ENCODE results near the gene PCBP1. TPM values are rescaled to one million over a fixed set of nuclear protein-coding genes. Genes with fewer than 3 reads are reported as not detected.
"Not testable (repeated sequence)": the region's sequence is repeated elsewhere in the genome, so short reads cannot be mapped to it uniquely, and the experiment has no call there.

Gene PCBP1
- total RNA-seq, 1 donor from 2014 or later, result 426 TPM

GRCh38 chr2:70110397-70110796 lies 23.1 kb downstream of the PCBP1 start:
- H3K36me3 Mint-ChIP-seq (ENCODE audit: low read depth); H3K4me3 Mint-ChIP-seq; H3K9me3 Mint-ChIP-seq; H3K27me3 Mint-ChIP-seq (ENCODE audit: insufficient read depth); intact Hi-C loops (cut with micrococcal nuclease); DNase-seq (ENCODE audit: low spot score): not testable (repeated sequence)
- H3K27ac Mint-ChIP-seq, result peak overlapping the region; percentile 40
- H3K4me1 Mint-ChIP-seq (ENCODE audit: low read depth), result peaks cover 48% of the 10 kb centered on the region

- DNase-seq (ENCODE audit: low spot score), result no peak
- Mint-ChIP-seq H3K4me3 (no peak overlapping the region), H3K27ac (no peak overlapping the region), H3K27me3 (ENCODE audit: insufficient read depth) (no peaks in the 10 kb centered on the region), H3K4me1 (ENCODE audit: low read depth) (peaks cover 54% of the 10 kb centered on the region), H3K9me3 (no peaks in the 10 kb centered on the region), H3K36me3 (ENCODE audit: low read depth) (no peaks in the 10 kb centered on the region)
- intact Hi-C loops (cut with micrococcal nuclease), result no loop called here
These were observed 24.7 kb downstream of the PCBP1 start for GRCh38 chr2:70111752-70112591.

- Mint-ChIP-seq H3K9me3 (no peaks in the 10 kb centered on the region), H3K27ac (no peak overlapping the region), H3K36me3 (ENCODE audit: low read depth) (no peaks in the 10 kb centered on the region), H3K4me1 (ENCODE audit: low read depth) (peaks cover 41% of the 10 kb centered on the region), H3K4me3 (no peak overlapping the region), H3K27me3 (ENCODE audit: insufficient read depth) (no peaks in the 10 kb centered on the region)
- DNase-seq (ENCODE audit: low spot score), result no peak
- intact Hi-C loops (cut with micrococcal nuclease), result no loop called here
These were observed 26.2 kb downstream of the PCBP1 start for GRCh38 chr2:70113359-70114070.

GRCh38 chr2:70115646-70116442 lies 28.6 kb downstream of the PCBP1 start:
- H3K27ac Mint-ChIP-seq, result no peak overlapping the region
- H3K27me3 Mint-ChIP-seq (ENCODE audit: insufficient read depth), result no peaks in the 10 kb centered on the region
- no peak for DNase-seq (ENCODE audit: low spot score)
- no peaks in the 10 kb centered on the region for H3K9me3 Mint-ChIP-seq
- H3K36me3 Mint-ChIP-seq (ENCODE audit: low read depth), result peaks cover 4% of the 10 kb centered on the region
- no peak overlapping the region for H3K4me3 Mint-ChIP-seq
- peaks cover 36% of the 10 kb centered on the region for H3K4me1 Mint-ChIP-seq (ENCODE audit: low read depth)
- intact Hi-C loops (cut with micrococcal nuclease), result no loop called here

- no peaks in the 10 kb centered on the region for H3K9me3 Mint-ChIP-seq
- H3K4me3 Mint-ChIP-seq, result no peak overlapping the region
- peaks cover 4% of the 10 kb centered on the region for H3K36me3 Mint-ChIP-seq (ENCODE audit: low read depth)
- intact Hi-C loops (cut with micrococcal nuclease), result no loop called here
- no peak overlapping the region for H3K27ac Mint-ChIP-seq
- no peaks in the 10 kb centered on the region for H3K27me3 Mint-ChIP-seq (ENCODE audit: insufficient read depth)
- peaks cover 37% of the 10 kb centered on the region for H3K4me1 Mint-ChIP-seq (ENCODE audit: low read depth)
- DNase-seq (ENCODE audit: low spot score), result no peak
These were observed 29.8 kb downstream of the PCBP1 start for GRCh38 chr2:70116936-70117552.

GRCh38 chr2:70118798-70119454 lies 31.6 kb downstream of the PCBP1 start:
- Mint-ChIP-seq H3K36me3 (ENCODE audit: low read depth) (peaks cover 4% of the 10 kb centered on the region), H3K27ac (peak overlapping the region; percentile 15), H3K4me1 (ENCODE audit: low read depth) (peaks cover 52% of the 10 kb centered on the region), H3K27me3 (ENCODE audit: insufficient read depth) (no peaks in the 10 kb centered on the region), H3K9me3 (no peaks in the 10 kb centered on the region), H3K4me3 (no peak overlapping the region)
- DNase-seq (ENCODE audit: low spot score), result no peak
- intact Hi-C loops (cut with micrococcal nuclease), result no loop called here

- DNase-seq (ENCODE audit: low spot score), result no peak
- H3K4me3 Mint-ChIP-seq, result no peak overlapping the region
- H3K9me3 Mint-ChIP-seq, result no peaks in the 10 kb centered on the region
- no peaks in the 10 kb centered on the region for H3K27me3 Mint-ChIP-seq (ENCODE audit: insufficient read depth)
- H3K27ac Mint-ChIP-seq, result no peak overlapping the region
- H3K4me1 Mint-ChIP-seq (ENCODE audit: low read depth), result peaks cover 71% of the 10 kb centered on the region
- intact Hi-C loops (cut with micrococcal nuclease), result loop anchor here (10.0 kb wide), 1 partner anchor 477 kb away; the partner anchor contains the start of gene AAK1
- H3K36me3 Mint-ChIP-seq (ENCODE audit: low read depth), result peaks cover 4% of the 10 kb centered on the region
These were observed 34.5 kb downstream of the PCBP1 start for GRCh38 chr2:70121627-70122372.

GRCh38 chr2:70122470-70122869 lies 35.2 kb downstream of the PCBP1 start:
- Mint-ChIP-seq H3K4me3 (no peak overlapping the region), H3K27me3 (ENCODE audit: insufficient read depth) (no peaks in the 10 kb centered on the region), H3K27ac (peak overlapping the region; percentile 91), H3K4me1 (ENCODE audit: low read depth) (peaks cover 75% of the 10 kb centered on the region), H3K36me3 (ENCODE audit: low read depth) (peaks cover 4% of the 10 kb centered on the region), H3K9me3 (no peaks in the 10 kb centered on the region)
- intact Hi-C loops (cut with micrococcal nuclease), result loop anchor here (10.0 kb wide), 1 partner anchor 478 kb away; the partner anchor contains the start of gene AAK1
- no peak for DNase-seq (ENCODE audit: low spot score)

GRCh38 chr2:70123051-70123828 lies 36.0 kb downstream of the PCBP1 start:
- no peak for DNase-seq (ENCODE audit: low spot score)
- intact Hi-C loops (cut with micrococcal nuclease), result loop anchor here (10.0 kb wide), 1 partner anchor 478 kb away; the partner anchor contains the start of gene AAK1
- Mint-ChIP-seq H3K36me3 (ENCODE audit: low read depth) (peaks cover 4% of the 10 kb centered on the region), H3K4me3 (peak overlapping the region; percentile 93), H3K4me1 (ENCODE audit: low read depth) (peaks cover 83% of the 10 kb centered on the region), H3K9me3 (no peaks in the 10 kb centered on the region), H3K27ac (peak overlapping the region; percentile 99), H3K27me3 (ENCODE audit: insufficient read depth) (no peaks in the 10 kb centered on the region)

- intact Hi-C loops (cut with micrococcal nuclease), result loop anchor here (1.0 to 10.0 kb wide), 8 partner anchors 10 to 479 kb away; partner anchors contain the start of gene AAK1
These were observed 36.5 kb downstream of the PCBP1 start for GRCh38 chr2:70123829-70124116.

GRCh38 chr2:70124983-70125480 lies 37.8 kb downstream of the PCBP1 start:
- H3K4me1 Mint-ChIP-seq (ENCODE audit: low read depth), result peaks cover 78% of the 10 kb centered on the region
- no peaks in the 10 kb centered on the region for H3K36me3 Mint-ChIP-seq (ENCODE audit: low read depth)
- peak; percentile 42 for DNase-seq (ENCODE audit: low spot score)
- peak overlapping the region; percentile 93 for H3K4me3 Mint-ChIP-seq
- no peaks in the 10 kb centered on the region for H3K27me3 Mint-ChIP-seq (ENCODE audit: insufficient read depth)
- intact Hi-C loops (cut with micrococcal nuclease), result loop anchor here (1.0 to 10.0 kb wide), 8 partner anchors 8 to 480 kb away; partner anchors contain the start of gene AAK1
- peak overlapping the region; percentile 99 for H3K27ac Mint-ChIP-seq
- H3K9me3 Mint-ChIP-seq, result no peaks in the 10 kb centered on the region

More at GRCh38 chr2:70123829-70124116, 36.5 kb downstream of the PCBP1 start:
- peaks cover 81% of the 10 kb centered on the region for H3K4me1 Mint-ChIP-seq (ENCODE audit: low read depth)
- peak overlapping the region; percentile 99 for H3K27ac Mint-ChIP-seq
- H3K27me3 Mint-ChIP-seq (ENCODE audit: insufficient read depth), result no peaks in the 10 kb centered on the region
- H3K9me3 Mint-ChIP-seq, result no peaks in the 10 kb centered on the region
- no peak for DNase-seq (ENCODE audit: low spot score)
- H3K4me3 Mint-ChIP-seq, result peak overlapping the region; percentile 93
- peaks cover 4% of the 10 kb centered on the region for H3K36me3 Mint-ChIP-seq (ENCODE audit: low read depth)

All from activated T-helper 1 cell treated with anti-CD3 and anti-CD28 coated beads, Interleukin-12 subunit alpha, Interleukin-12 subunit beta, Interleukin-2, Interleukin-4 antibody, amounts not matched to agents 30 ng/mL and 10 ng/mL and 1 ng/mL, durations not matched to agents 14 hours and 24 hours and 36 hours (primary cell).